Stimulated activated effector memory CD8-positive, alpha-beta T cell treated with anti-CD3 and anti-CD28 coated beads, Interleukin-12 subunit alpha, Interleukin-12 subunit beta, amount 100 ng/mL, for 72 hours (primary cell): ENCODE results near the gene SAMD4B.

Source experiments
- ATAC-seq: fragments of 150-1000 bp; cut with Tn5 transposase; 2 replicates; pipeline ENCODE4 v1.10.0; 2021
- DNase-seq, 2 donors: peaks; one replicate each; pipeline ENCODE4 v3.0.0; 2021 to 2022; ENCODE audit warnings: low spot score in 2 of 2
- H3K27ac Mint-ChIP-seq: one replicate; pipeline ENCODE4 v1.8.0; 2022; ENCODE audit warnings: mild to moderate bottlenecking, mixed read lengths
- H3K36me3 Mint-ChIP-seq: one replicate; pipeline ENCODE4 v1.8.0; 2022; ENCODE audit warnings: mild to moderate bottlenecking, mixed read lengths
- H3K4me1 Mint-ChIP-seq: one replicate; pipeline ENCODE4 v1.8.0; 2022; ENCODE audit warnings: mixed read lengths
- H3K4me3 Mint-ChIP-seq: one replicate; pipeline ENCODE4 v1.8.0; 2022; ENCODE audit warnings: mild to moderate bottlenecking, mixed read lengths
- H3K9me3 Mint-ChIP-seq: one replicate; pipeline ENCODE4 v1.8.0; 2022; ENCODE audit warnings: mixed read lengths

The SAMD4B gene

DNA sequence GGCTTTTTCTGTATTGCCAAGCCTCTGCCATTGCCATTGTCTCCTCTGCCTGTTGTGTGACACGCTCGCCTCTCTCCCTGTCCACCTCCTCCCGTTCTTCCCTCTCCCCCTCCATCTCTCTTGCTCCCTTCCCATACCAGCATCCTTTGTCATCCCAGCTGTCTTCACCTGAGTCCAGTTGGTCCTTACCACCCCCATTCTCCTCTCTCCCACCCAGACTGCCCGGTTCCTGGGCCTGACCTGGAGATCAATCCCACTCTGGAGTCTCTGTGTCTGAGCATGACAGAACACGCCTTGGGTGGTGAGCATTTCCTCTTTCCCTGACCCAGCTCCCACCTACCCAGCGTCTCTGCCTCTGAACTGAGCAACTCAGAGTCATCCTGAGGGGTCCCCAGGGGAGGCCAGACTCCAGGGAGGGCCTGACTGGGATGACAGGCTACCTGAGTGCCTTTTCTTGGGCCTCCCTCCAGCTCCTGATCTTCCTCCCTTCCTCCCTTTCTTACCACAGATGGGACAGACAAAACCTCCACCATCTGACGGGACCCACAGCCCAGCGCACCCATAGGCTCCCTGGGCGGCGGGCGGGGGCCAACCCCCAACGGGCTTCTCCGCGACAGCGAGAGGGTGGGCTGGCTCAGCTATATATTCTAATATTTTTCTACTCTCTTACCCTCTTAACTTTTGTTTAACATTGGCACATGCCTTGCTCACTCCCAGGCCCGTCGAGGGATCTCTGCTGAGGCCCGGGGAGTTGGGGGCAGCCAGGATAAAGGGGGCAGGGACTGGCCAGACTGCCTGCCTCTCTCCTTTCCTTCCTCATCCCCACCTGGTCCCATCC lies 41.0 kb downstream of the SAMD4B start:
- Mint-ChIP-seq H3K9me3 (no peaks in the 10 kb centered on the region), H3K36me3 (peaks cover 99% of the 10 kb centered on the region), H3K4me3 (no peak overlapping the region), H3K4me1 (peaks cover 8% of the 10 kb centered on the region), H3K27ac (peak overlapping the region; percentile 78)
- no peak for ATAC-seq
- no peak for DNase-seq

GRCh38 chr19:39384839-39385568 lies 42.8 kb downstream of the SAMD4B start:
- Mint-ChIP-seq H3K36me3 (peaks cover 95% of the 10 kb centered on the region), H3K4me1 (peaks cover 25% of the 10 kb centered on the region), H3K4me3 (no peak overlapping the region)

GRCh38 chr19:39385629-39386411 lies 43.6 kb downstream of the SAMD4B start:
- Mint-ChIP-seq H3K36me3 (peaks cover 96% of the 10 kb centered on the region), H3K27ac (peak overlapping the region; percentile 76), H3K4me3 (no peak overlapping the region), H3K9me3 (no peaks in the 10 kb centered on the region), H3K4me1 (peaks cover 30% of the 10 kb centered on the region)
- no peak for ATAC-seq
- no peak for DNase-seq

More at GRCh38 chr19:39384839-39385568, 42.8 kb downstream of the SAMD4B start:
- H3K27ac Mint-ChIP-seq = peak overlapping the region; percentile 76
- ATAC-seq (no peak), DNase-seq (no peak)
- no peaks in the 10 kb centered on the region for H3K9me3 Mint-ChIP-seq

DNA sequence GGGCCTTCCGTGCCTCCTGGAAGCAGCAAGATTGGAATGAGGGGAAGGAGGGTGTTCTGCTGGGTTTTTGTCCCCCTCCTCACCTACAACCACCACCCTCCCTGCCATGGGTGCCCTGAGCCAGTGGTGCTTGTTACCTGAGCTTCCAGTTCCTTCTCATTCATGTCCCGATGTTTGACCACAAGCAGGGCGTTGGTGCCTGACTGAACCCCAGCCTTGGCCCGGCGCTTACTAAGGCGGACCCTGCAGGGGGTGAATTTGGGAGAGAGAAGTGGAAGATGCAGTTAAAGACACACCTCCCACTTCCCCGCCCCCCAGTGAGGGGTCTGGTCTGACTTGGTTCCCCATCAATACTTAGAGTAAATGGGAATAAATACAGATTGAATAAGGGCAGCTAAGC lies 44.3 kb downstream of the SAMD4B start:
- peaks cover 96% of the 10 kb centered on the region for H3K36me3 Mint-ChIP-seq
- peaks cover 28% of the 10 kb centered on the region for H3K4me1 Mint-ChIP-seq
- H3K4me3 Mint-ChIP-seq = no peak overlapping the region
- ATAC-seq (no peak), DNase-seq (no peak)
- no peaks in the 10 kb centered on the region for H3K9me3 Mint-ChIP-seq
- peak overlapping the region; percentile 76 for H3K27ac Mint-ChIP-seq

- peaks cover 96% of the 10 kb centered on the region for H3K36me3 Mint-ChIP-seq
- H3K4me1 Mint-ChIP-seq = peaks cover 40% of the 10 kb centered on the region
- no peak overlapping the region for H3K4me3 Mint-ChIP-seq
- no peak for DNase-seq
- H3K27ac Mint-ChIP-seq = peak overlapping the region; percentile 97
- H3K9me3 Mint-ChIP-seq = no peaks in the 10 kb centered on the region
- no peak for ATAC-seq
These were observed 46.4 kb downstream of the SAMD4B start for GRCh38 chr19:39388657-39389056.

DNA sequence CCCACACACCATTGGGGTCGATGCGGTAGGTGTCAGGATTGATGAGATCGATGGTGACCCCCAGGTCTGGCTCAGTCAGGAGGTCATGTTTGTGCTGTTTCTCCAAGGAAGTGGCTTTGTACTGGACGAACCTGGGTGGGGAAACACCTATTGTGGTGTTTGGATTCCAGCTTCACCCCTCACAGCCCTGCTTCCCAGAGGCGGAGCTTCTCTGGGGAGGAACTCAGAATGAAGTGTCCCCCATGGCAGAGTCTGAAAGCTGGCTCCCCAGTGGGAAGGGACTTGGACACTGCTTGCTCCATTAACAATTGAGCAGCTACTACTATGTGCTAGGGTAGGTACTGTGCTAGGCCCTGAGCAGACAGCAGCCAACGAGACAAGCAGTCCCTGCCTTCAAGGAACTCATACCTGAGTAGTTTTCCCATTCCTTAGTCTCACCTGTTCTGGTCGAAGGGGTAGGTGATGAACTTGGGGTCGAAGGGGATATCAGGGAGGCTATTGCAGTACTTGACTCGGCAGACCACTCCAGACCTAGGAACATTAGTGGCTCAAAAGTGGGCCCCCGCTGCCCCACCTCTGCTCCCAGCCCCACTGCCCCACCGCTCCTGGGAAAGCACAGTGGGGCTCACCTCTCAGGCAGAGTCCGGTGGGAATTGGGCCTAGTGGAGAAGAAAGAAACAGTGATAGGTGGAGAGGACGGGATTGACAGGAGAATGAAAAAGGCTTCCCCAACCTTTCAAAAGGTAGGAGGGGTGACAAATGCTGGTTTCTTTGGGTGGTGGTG lies 47.6 kb downstream of the SAMD4B start:
- ATAC-seq (no peak), DNase-seq (no peak)
- Mint-ChIP-seq H3K27ac (peak overlapping the region; percentile 97), H3K9me3 (no peaks in the 10 kb centered on the region), H3K4me1 (peaks cover 44% of the 10 kb centered on the region), H3K4me3 (peak overlapping the region; percentile 99), H3K36me3 (peaks cover 96% of the 10 kb centered on the region)

DNA sequence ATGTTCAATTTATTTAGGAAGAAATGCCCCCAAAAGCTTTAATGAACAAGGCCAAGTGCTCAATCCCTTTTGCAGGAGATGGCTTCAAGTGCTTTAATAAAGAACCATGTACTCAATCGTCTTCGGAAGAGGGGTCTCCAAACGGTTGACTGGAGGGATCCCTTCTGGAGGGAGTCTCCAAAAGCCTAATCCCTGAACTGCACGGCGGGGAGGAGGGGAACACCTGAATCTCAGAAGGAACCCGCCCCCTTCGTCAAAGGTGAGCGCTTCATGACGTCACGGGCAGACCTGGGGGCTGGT lies 48.2 kb downstream of the SAMD4B start:
- peak overlapping the region; percentile 97 for H3K27ac Mint-ChIP-seq
- H3K36me3 Mint-ChIP-seq = peaks cover 96% of the 10 kb centered on the region
- peaks cover 50% of the 10 kb centered on the region for H3K4me1 Mint-ChIP-seq
- H3K4me3 Mint-ChIP-seq = peak overlapping the region; percentile 99
- ATAC-seq = no peak
- DNase-seq = no peak
- no peaks in the 10 kb centered on the region for H3K9me3 Mint-ChIP-seq

DNA sequence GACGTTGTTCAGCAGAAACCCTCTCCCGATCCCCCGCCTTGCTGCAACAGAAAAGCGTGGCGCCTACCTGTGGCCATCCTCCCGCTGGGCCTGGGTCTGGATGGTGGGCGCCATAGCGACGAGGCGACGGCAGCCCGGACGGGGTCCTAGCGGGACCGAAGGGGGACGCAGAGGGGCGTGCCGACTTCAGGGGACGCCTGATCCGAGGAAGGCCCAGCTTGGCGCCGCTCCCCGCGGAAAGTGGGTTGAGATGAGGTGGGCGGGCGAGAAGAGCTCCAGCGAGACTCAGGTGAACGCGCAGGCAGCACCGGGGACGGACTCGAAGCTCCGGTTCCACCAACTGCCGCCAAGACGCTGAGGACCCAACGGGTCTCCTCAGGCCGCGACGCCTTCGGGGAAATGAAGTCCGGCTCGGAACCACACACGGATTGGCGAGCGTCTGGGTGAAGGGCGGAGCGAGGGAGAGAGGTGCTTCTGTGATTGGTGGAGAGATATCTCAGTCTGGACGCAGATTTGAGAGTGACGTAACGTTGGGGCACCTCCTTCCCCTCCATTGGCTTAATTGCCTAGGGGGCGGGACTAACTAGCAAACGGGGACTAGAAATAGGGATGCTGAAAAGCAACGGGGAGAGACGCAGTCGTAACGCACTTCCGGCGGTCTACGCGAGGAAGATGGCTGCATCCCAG lies 48.7 kb downstream of the SAMD4B start, which contains the start of the genes MED29 and PAF1:
TSS of gene MED29 (plus strand) at position 628 of the 687 bp plus-strand sequence. CDS start at position 673, 45 bp downstream.
TSS of gene PAF1 (minus strand) at position 356 of the 687 bp plus-strand sequence. CDS start at position 114, 242 bp downstream.
- Mint-ChIP-seq H3K9me3 (no peaks in the 10 kb centered on the region), H3K4me3 (peak within 1 kb of the TSS; percentile 99), H3K36me3 (peaks cover 96% of the 10 kb centered on the region), H3K27ac (peak within 1 kb of the TSS; percentile 97), H3K4me1 (peaks cover 55% of the 10 kb centered on the region)
- ATAC-seq (peak; percentile 96), DNase-seq (peak; percentile 80 to 94)

DNA sequence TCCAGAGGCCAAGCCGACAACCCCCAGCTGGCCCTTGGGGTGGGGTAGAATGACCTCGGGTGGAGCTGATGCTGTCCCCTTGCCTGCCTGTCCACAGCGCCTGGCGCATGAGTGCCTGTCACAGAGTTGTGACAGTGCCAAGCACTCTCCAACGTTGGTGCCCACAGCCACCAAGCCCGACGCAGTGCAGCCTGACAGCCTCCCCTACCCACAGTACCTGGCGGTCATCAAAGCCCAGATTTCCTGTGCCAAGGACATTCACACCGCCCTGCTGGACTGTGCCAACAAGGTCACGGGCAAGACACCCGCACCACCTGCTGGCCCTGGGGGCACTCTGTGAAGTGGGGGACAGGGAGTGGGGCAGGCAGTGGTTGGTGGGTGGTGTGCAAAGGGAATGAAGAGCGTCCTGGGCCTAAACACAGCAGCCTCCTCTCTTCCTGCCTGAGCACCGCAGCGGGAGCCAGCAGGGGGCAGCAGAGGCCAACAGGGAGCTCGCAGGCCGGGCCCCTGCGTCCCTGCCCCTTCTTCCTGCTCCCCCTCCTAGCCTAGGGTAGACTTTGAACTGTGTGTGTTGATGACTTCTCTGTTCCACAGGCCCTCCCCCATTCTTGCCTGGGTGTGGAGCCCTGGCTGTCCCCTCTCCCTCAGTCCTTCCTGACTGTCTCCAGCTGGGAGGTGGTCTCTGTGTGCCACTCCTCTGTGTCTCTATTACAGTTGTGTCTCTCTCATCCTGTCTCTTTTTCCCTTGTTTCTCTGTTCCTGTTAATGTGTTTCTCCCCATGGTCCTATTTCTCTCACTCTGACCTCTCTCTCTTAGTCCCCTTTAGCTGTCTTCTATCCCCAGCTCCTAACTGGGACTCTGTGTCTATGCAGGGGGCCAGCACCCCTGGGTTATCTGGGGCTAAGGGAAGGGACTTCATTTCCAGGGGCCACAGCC lies 55.4 kb downstream of the SAMD4B start:
- Mint-ChIP-seq H3K4me1 (peaks cover 71% of the 10 kb centered on the region), H3K9me3 (no peaks in the 10 kb centered on the region), H3K27ac (peak overlapping the region; percentile 85), H3K4me3 (peak overlapping the region; percentile 62), H3K36me3 (peaks cover 76% of the 10 kb centered on the region)
- peak; percentile 90 to 95 for DNase-seq
- ATAC-seq = peak; percentile 60

- H3K4me1 Mint-ChIP-seq = peaks cover 73% of the 10 kb centered on the region
- H3K4me3 Mint-ChIP-seq = peak overlapping the region; percentile 62
- peaks cover 76% of the 10 kb centered on the region for H3K36me3 Mint-ChIP-seq
- H3K9me3 Mint-ChIP-seq = no peaks in the 10 kb centered on the region
- peak overlapping the region; percentile 85 for H3K27ac Mint-ChIP-seq
- peak in 1 of 2 donors; percentile 73 for DNase-seq
- peak; percentile 22 for ATAC-seq
These were observed 56.2 kb downstream of the SAMD4B start for GRCh38 chr19:39398297-39398864.

DNA sequence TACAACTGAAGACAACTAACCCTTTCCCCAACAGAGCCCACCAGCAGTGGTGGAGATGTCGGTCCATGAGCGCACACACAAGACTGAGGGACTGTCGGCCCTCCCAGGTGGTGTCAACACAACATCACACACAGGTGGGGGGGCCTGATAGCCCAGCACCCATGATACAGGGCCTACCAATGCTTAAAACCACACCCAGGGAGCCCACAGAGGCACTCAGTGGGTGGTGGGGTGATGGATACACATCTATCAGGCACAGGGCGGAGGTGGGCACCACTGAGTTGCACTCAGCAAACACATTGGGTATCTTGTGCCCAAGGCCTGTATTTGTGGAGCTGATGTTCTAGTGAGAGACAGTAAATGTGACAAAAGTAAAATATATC lies 57.4 kb downstream of the SAMD4B start:
- no peaks in the 10 kb centered on the region for H3K9me3 Mint-ChIP-seq
- peaks cover 71% of the 10 kb centered on the region for H3K36me3 Mint-ChIP-seq
- H3K4me1 Mint-ChIP-seq = peaks cover 67% of the 10 kb centered on the region
- H3K27ac Mint-ChIP-seq = peak overlapping the region; percentile 67
- DNase-seq (no peak), ATAC-seq (no peak)
- H3K4me3 Mint-ChIP-seq = peak overlapping the region; percentile 17

DNA sequence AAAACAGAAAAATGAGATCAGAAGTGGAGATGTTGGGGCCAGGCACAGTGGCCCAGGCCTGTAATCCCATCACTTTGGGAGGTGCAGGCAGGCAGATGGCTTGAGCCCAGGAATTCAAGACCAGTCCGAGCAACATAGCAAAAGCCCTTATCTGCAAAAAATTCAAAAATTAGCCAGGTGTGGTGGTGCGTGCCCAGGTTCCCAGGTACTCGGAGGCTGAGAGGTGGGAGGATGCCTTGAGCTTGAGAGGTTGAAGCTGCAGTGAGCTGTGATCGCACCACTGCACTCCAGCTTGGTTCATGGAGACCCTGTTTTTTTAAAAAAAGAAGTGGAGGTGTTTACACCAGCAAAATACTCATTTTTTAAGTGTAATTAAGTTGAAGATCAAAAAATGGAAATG lies 57.8 kb downstream of the SAMD4B start:
- H3K4me3 Mint-ChIP-seq = peak overlapping the region; percentile 17
- no peaks in the 10 kb centered on the region for H3K9me3 Mint-ChIP-seq
- peak overlapping the region; percentile 67 for H3K27ac Mint-ChIP-seq
- peaks cover 67% of the 10 kb centered on the region for H3K36me3 Mint-ChIP-seq
- DNase-seq (no peak), ATAC-seq (no peak)
- peaks cover 66% of the 10 kb centered on the region for H3K4me1 Mint-ChIP-seq

DNA sequence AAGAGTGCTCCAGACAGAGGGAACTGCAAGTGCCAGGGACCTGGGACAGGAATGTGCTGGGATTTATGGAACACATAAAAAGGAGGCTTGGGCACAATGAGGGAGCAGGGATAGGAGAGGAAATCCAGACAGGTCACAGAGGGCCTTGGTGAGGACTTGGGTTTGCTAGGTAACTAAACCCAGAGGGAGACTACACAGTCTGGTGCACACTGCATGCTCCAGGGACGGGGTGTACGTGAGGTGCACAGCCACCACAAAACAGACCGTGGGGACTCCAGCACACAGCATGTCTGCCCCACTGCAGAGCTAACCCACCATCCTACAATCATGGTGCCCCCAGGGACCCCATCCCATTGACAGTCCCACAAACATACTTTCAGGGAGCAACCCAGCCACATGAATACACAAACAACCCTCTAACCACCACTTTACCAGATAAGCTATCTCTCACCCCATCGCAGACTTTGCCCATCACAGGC lies 58.9 kb downstream of the SAMD4B start:
- H3K4me3 Mint-ChIP-seq = peak overlapping the region; percentile 97
- no peak for DNase-seq
- H3K27ac Mint-ChIP-seq = peak overlapping the region; percentile 98
- peak; percentile 6 for ATAC-seq
- H3K9me3 Mint-ChIP-seq = no peaks in the 10 kb centered on the region
- peaks cover 65% of the 10 kb centered on the region for H3K4me1 Mint-ChIP-seq
- H3K36me3 Mint-ChIP-seq = peaks cover 61% of the 10 kb centered on the region
